CD4-positive, alpha-beta T cell treated with Interleukin-17A for 1 hour (primary cell): ENCODE measurements around the gene ARMH4.
"Not testable (repeated sequence)": the region's sequence is repeated elsewhere in the genome, so short reads cannot be mapped to it uniquely, and the experiment has no call there.

Source experiments
- DNase-seq: peaks from one replicate; pipeline ENCODE4 v3.0.0-alpha.2; 2020

The ARMH4 gene

GRCh38 chr14:58141893-58142292 is 10.1 kb downstream of the ARMH4 start:
- DNase-seq = no peak

GRCh38 chr14:58138714-58139482 is 13.1 kb downstream of the ARMH4 start:
- no peak for DNase-seq

- DNase-seq = no peak
Measured at GRCh38 chr14:58138031-58138713, 13.8 kb downstream of the ARMH4 start.

- no peak for DNase-seq
Measured at GRCh38 chr14:58133739-58134138, 18.3 kb downstream of the ARMH4 start.

- DNase-seq = no peak
Measured at GRCh38 chr14:58131386-58131785, 20.6 kb downstream of the ARMH4 start.

- DNase-seq = no peak
Measured at GRCh38 chr14:58130116-58130782, 21.8 kb downstream of the ARMH4 start.

- no peak for DNase-seq
Measured at GRCh38 chr14:58129208-58129607, 22.8 kb downstream of the ARMH4 start.

GRCh38 chr14:58128416-58128815 is 23.6 kb downstream of the ARMH4 start:
- no peak for DNase-seq

GRCh38 chr14:58122546-58122945 is 29.5 kb downstream of the ARMH4 start:
- DNase-seq = not testable (repeated sequence)

- DNase-seq = no peak
Measured at GRCh38 chr14:58121530-58122186, 30.4 kb downstream of the ARMH4 start.

- DNase-seq = no peak
Measured at GRCh38 chr14:58119381-58119780, 32.6 kb downstream of the ARMH4 start.

GRCh38 chr14:58118097-58118815 is 33.8 kb downstream of the ARMH4 start:
- no peak for DNase-seq

GRCh38 chr14:58109744-58110143 is 42.3 kb downstream of the ARMH4 start:
- DNase-seq = no peak

- no peak for DNase-seq
Measured at GRCh38 chr14:58108717-58109116, 43.3 kb downstream of the ARMH4 start.

GRCh38 chr14:58107947-58108552 is 44.0 kb downstream of the ARMH4 start:
- DNase-seq = peak; percentile 42

GRCh38 chr14:58107041-58107440 is 45.0 kb downstream of the ARMH4 start:
- no peak for DNase-seq

- no peak for DNase-seq
Measured at GRCh38 chr14:58106446-58106845, 45.6 kb downstream of the ARMH4 start.

GRCh38 chr14:58104808-58105207 is 47.2 kb downstream of the ARMH4 start:
- no peak for DNase-seq

- DNase-seq = no peak
Measured at GRCh38 chr14:58100735-58101368, 51.2 kb downstream of the ARMH4 start.

- DNase-seq = no peak
Measured at GRCh38 chr14:58099682-58100081, 52.3 kb downstream of the ARMH4 start.

GRCh38 chr14:58098507-58098906 is 53.5 kb downstream of the ARMH4 start:
- DNase-seq = no peak

- no peak for DNase-seq
Measured at GRCh38 chr14:58096731-58097130, 55.3 kb downstream of the ARMH4 start.
